K562 (cell line): ENCODE data around the gene SLC5A2. TPM values are rescaled to one million over a fixed set of nuclear protein-coding genes. Genes with fewer than 3 reads are reported as not detected.

Experiments used
- BRD9 ChIP-seq: fragments of 450-650 bp; IDR thresholded peaks from 2 replicates; pipeline ENCODE4 v1.6.1; 2018; ENCODE audit warnings: low read depth; ENCODE audit not compliant: partially characterized antibody
- CAMTA2 ChIP-seq: fragments of 250-450 bp; sonication (Bioruptor Pico); conservative IDR thresholded peaks from 2 replicates; pipeline ENCODE4 v1.5.1; 2022
- COPS2 ChIP-seq: fragments of 450-650 bp; conservative IDR thresholded peaks from 2 replicates; pipeline ENCODE4 v1.6.1; 2016; ENCODE audit warnings: mild to moderate bottlenecking, moderate library complexity
- ESRRA ChIP-seq: fragments of 450-650 bp; IDR thresholded peaks from 2 replicates; pipeline ENCODE4 v1.6.1; 2014; ENCODE audit warnings: low read depth, mild to moderate bottlenecking, moderate library complexity, borderline replicate concordance
- HDGF ChIP-seq: fragments of 450-650 bp; IDR thresholded peaks from 2 replicates; pipeline ENCODE4 v1.6.1; 2016
- HES1 ChIP-seq: fragments of 450-650 bp; IDR thresholded peaks from 2 replicates; pipeline ENCODE4 v1.6.1; 2016; ENCODE audit warnings: low read depth, mild to moderate bottlenecking, moderate library complexity
- HNRNPH1 ChIP-seq: fragments of 200-400 bp; formaldehyde crosslinking; optimal IDR thresholded peaks from 2 replicates; pipeline ENCODE3; 2017; ENCODE audit warnings: low read depth, mild to moderate bottlenecking, low read length, moderate library complexity
- ILK ChIP-seq: fragments of 450-650 bp; IDR thresholded peaks from 2 replicates; pipeline ENCODE4 v1.6.1; 2016; ENCODE audit warnings: missing genetic modification characterization, low read depth, mild to moderate bottlenecking, missing compliant biosample characterization, moderate library complexity, borderline replicate concordance
- MED1 ChIP-seq: sonication (generic); formaldehyde crosslinking; IDR thresholded peaks from 2 replicates; pipeline ENCODE4 v1.8.1; 2023; ENCODE audit warnings: missing genetic modification reagents, borderline replicate concordance
- MEIS2 ChIP-seq: fragments of 450-650 bp; IDR thresholded peaks from 2 replicates; pipeline ENCODE4 v1.6.1; 2014; ENCODE audit warnings: mild to moderate bottlenecking; ENCODE audit not compliant: partially characterized antibody
- MITF ChIP-seq: IDR thresholded peaks from 2 replicates; pipeline ENCODE4 v1.6.1; 2014; ENCODE audit warnings: antibody characterized with exemption
- NUFIP1 ChIP-seq: fragments of 450-650 bp; IDR thresholded peaks from 2 replicates; pipeline ENCODE4 v1.6.1; 2018; ENCODE audit not compliant: partially characterized antibody
- PHB2 ChIP-seq: fragments of 450-650 bp; IDR thresholded peaks from 2 replicates; pipeline ENCODE4 v1.6.1; 2017; ENCODE audit warnings: low read depth
- RBBP5 ChIP-seq: fragments of 200-600 bp; sonication (generic); IDR thresholded peaks from 2 replicates; pipeline ENCODE4 v1.6.1; 2012; ENCODE audit warnings: borderline replicate concordance, mild to moderate bottlenecking, low read length, control low read depth, inconsistent platforms; ENCODE audit not compliant: insufficient read depth, poor library complexity, severe bottlenecking
- RBM25 ChIP-seq: fragments of 200-400 bp; formaldehyde crosslinking; IDR thresholded peaks from 2 replicates; pipeline ENCODE4 v1.6.1; 2018; ENCODE audit warnings: low read length, low read depth, moderate library complexity; ENCODE audit not compliant: severe bottlenecking
- SP1 ChIP-seq: sonication (generic); formaldehyde crosslinking; IDR thresholded peaks from 2 replicates; pipeline ENCODE4 v1.8.1; 2022; ENCODE audit warnings: mild to moderate bottlenecking, missing genetic modification reagents
- SRSF3 ChIP-seq: fragments of 200-400 bp; formaldehyde crosslinking; IDR thresholded peaks from 2 replicates; pipeline ENCODE4 v1.6.1; 2016; ENCODE audit warnings: mild to moderate bottlenecking, low read length, moderate library complexity; ENCODE audit not compliant: insufficient read depth
- TBP ChIP-seq: optimal IDR thresholded peaks from 2 replicates; pipeline ENCODE3; 2011; ENCODE audit warnings: low read depth, low read length, improper control_type of control experiment
- TEAD4 ChIP-seq, 2 experiments: sonication (generic) in 1 of 2; formaldehyde crosslinking in 1 of 2; IDR thresholded peaks; 2 replicates each; pipeline versions ENCODE4 v1.6.1 to v1.8.0; 2012 to 2022; ENCODE audit warnings: borderline replicate concordance in 1 of 2, inconsistent platforms in 1 of 2, low read length in 1 of 2, mild to moderate bottlenecking in 1 of 2, missing genetic modification reagents in 1 of 2
- YY1 ChIP-seq, 3 experiments: IDR thresholded peaks; 2 replicates each; pipeline ENCODE4 v1.6.1; 2011; ENCODE audit warnings: low read length in 2 of 3, mild to moderate bottlenecking in 2 of 3, moderate library complexity in 2 of 3, borderline replicate concordance in 1 of 3, control low read depth in 1 of 3, low read depth in 1 of 3; ENCODE audit not compliant: insufficient read depth in 3 of 3, insufficient replicate concordance in 2 of 3, control insufficient read depth in 1 of 3, insufficient read length in 1 of 3; ENCODE audit errors: extremely low read depth in 1 of 3
- ZC3H4 ChIP-seq: sonication (generic); formaldehyde crosslinking; IDR thresholded peaks from 2 replicates; pipeline ENCODE4 v1.9.0; 2021; ENCODE audit warnings: missing genetic modification reagents, borderline replicate concordance
- ZNF134 ChIP-seq: fragments of 250-450 bp; sonication (Bioruptor Pico); conservative IDR thresholded peaks from 2 replicates; pipeline ENCODE4 v1.4.0; 2020
- ZNF217 ChIP-seq: sonication (generic); formaldehyde crosslinking; IDR thresholded peaks from 2 replicates; pipeline ENCODE4 v1.8.0; 2022; ENCODE audit warnings: mild to moderate bottlenecking, missing genetic modification reagents
- ZNF224 ChIP-seq: sonication (generic); formaldehyde crosslinking; IDR thresholded peaks from 2 replicates; pipeline ENCODE4 v1.8.0; 2022; ENCODE audit warnings: mild to moderate bottlenecking, missing genetic modification reagents
- ZNF282 ChIP-seq: sonication (generic); formaldehyde crosslinking; IDR thresholded peaks from 2 replicates; pipeline ENCODE4 v1.8.1; 2023; ENCODE audit warnings: missing genetic modification reagents
- ZNF589 ChIP-seq: fragments of 200-800 bp; sonication (Bioruptor generic); IDR thresholded peaks from 2 replicates; pipeline ENCODE4 v1.6.1; 2016; ENCODE audit warnings: low read depth, missing genetic modification characterization, missing compliant biosample characterization
- ZNF764 ChIP-seq: fragments of 250-450 bp; sonication (Bioruptor Pico); IDR thresholded peaks from 2 replicates; pipeline ENCODE4 v1.4.0; 2020; ENCODE audit warnings: low read depth, mild to moderate bottlenecking, moderate library complexity
- polyA plus RNA-seq, 8 experiments: library from polyadenylated mRNA; depleted of rRNA in 4 of 8; stranded (reverse) in 5 of 8; unstranded in 3 of 8; fragments of >200 nt; fragmentation: Nextera tagmentation in 2 of 8; fragmentation: Illumina TruSeq in 1 of 8; extraction: Ambion mirVana in 2 of 8; extraction: Trizol in 1 of 8; gene quantifications; 2 replicates each; pipeline versions ENCODE4 v1.2.1 to v1.2.3, GENCODE V29; 2011 to 2014; ENCODE audit warnings: inconsistent platforms in 1 of 8, missing spikeins in 1 of 8
- total RNA-seq, 7 experiments: library from RNA; depleted of rRNA in 6 of 7; stranded (reverse); fragments of >200 nt in 6 of 7; fragmentation: Illumina TruSeq in 2 of 7; extraction: Trizol in 2 of 7; gene quantifications; 2 replicates each; pipeline versions ENCODE4 v1.2.1 to v1.2.3, GENCODE V29; 2011 to 2021; ENCODE audit warnings: low replicate concordance in 1 of 7

SLC5A2 gene
- total and polyA plus RNA-seq, 9 of the 15 experiments (the other 6 are each of a cell fraction or from before 2014, with no cell fraction given): 0.07 to 2.7 (median 2.2) TPM; not detected in 6

GRCh38 chr16:31453255-31454204 is 29.4 kb upstream of the SLC5A2 start (continued):
- TF ChIP-seq COPS2 (no peak), ESRRA (no peak), ZNF764 (CRISPR knock-in tag) (no peak), ZNF134 (CRISPR knock-in tag) (no peak), ZNF589 (CRISPR knock-in tag) (no peak), RBM25 (no peak), YY1 (IDR thresholded peaks at IDR 0.05; ENCODE audit: borderline replicate concordance in 1 of 3, control insufficient read depth in 1 of 3, extremely low read depth in 1 of 3, insufficient read depth in 3 of 3, insufficient read length in 1 of 3, insufficient replicate concordance in 2 of 3, low read depth in 1 of 3, low read length in 2 of 3) (no peak), ZNF224 (CRISPR knock-in tag) (no peak), HDGF (peak; percentile 94; the same call in 1 of the 2 replicates), NUFIP1 (no peak), ZNF217 (CRISPR knock-in tag) (no peak), PHB2 (no peak), ZNF282 (no peak), ILK (tag) (no peak), HES1 (no peak), RBBP5 (no peak), CAMTA2 (no peak), TBP (peak; percentile 4), SRSF3 (no peak), ZC3H4 (no peak), MEIS2 (peak; percentile 40), HNRNPH1 (no peak), TEAD4 (IDR thresholded peaks at IDR 0.05; ENCODE audit: low read length) (no peak), TEAD4 (CRISPR knock-in tag; IDR thresholded peaks at IDR 0.05; ENCODE audit: borderline replicate concordance) (no peak), MED1 (CRISPR knock-in tag) (no peak), SP1 (CRISPR knock-in tag) (no peak), MITF (no peak), BRD9 (peak; percentile 74)
